ENCODE measurements around the gene PPARG. TPM values are rescaled to one million over a fixed set of nuclear protein-coding genes. Genes with fewer than 3 reads are reported as not detected.
"Not testable (repeated sequence)": the region's sequence is repeated elsewhere in the genome, so short reads cannot be mapped to it uniquely, and the experiment has no call there.

PPARG gene
- total RNA-seq, 2 donors from 2014 or later = 5.4 to 44.2 TPM

- DNase-seq = no peak
- TF ChIP-seq POLR2A (IDR thresholded peaks at IDR 0.05) (no peak), CTCF (IDR thresholded peaks at IDR 0.05) (no peak)
- ATAC-seq = no peak
- intact Hi-C loops (cut with DNase I) = no loop called here
- no peaks in the 10 kb centered on the region for H3K36me3 ChIP-seq (replicated peaks in 1 of 2; ENCODE audit: insufficient read depth in 1 of 2, low read depth in 2 of 2)
- H3K27ac ChIP-seq = no peak overlapping the region
- WGBS, 2 donors = 65 to 74% methylated on average over 3 of the region's 3 CpGs
- H3K4me1 ChIP-seq = no peaks in the 10 kb centered on the region
- no peak overlapping the region for H3K4me3 ChIP-seq
- H3K27me3 ChIP-seq = no peaks in the 10 kb centered on the region
- no peaks in the 10 kb centered on the region for H3K9me3 ChIP-seq
These were observed 91.6 kb downstream of the PPARG start for GRCh38 chr3:12380461-12380860.

GRCh38 chr3:12381199-12381598 lies 92.3 kb downstream of the PPARG start:
- DNase-seq (no peak), ATAC-seq (no peak)
- no peaks in the 10 kb centered on the region for H3K4me1 ChIP-seq
- no peak overlapping the region for H3K27ac ChIP-seq
- H3K27me3 ChIP-seq = no peaks in the 10 kb centered on the region
- no peaks in the 10 kb centered on the region for H3K9me3 ChIP-seq
- H3K4me3 ChIP-seq = no peak overlapping the region
- intact Hi-C loops (cut with DNase I) = no loop called here
- TF ChIP-seq CTCF (IDR thresholded peaks at IDR 0.05) (no peak), POLR2A (IDR thresholded peaks at IDR 0.05) (no peak)
- WGBS, 2 donors = 74 to 88% methylated on average over 1 of the region's 1 CpG
- H3K36me3 ChIP-seq (replicated peaks in 1 of 2; ENCODE audit: insufficient read depth in 1 of 2, low read depth in 2 of 2) = no peaks in the 10 kb centered on the region

- H3K27me3 ChIP-seq = no peaks in the 10 kb centered on the region
- H3K27ac ChIP-seq = no peak overlapping the region
- DNase-seq (no peak), ATAC-seq (no peak)
- intact Hi-C loops (cut with DNase I) = no loop called here
- H3K9me3 ChIP-seq = no peaks in the 10 kb centered on the region
- 80 to 81% methylated on average over 2 of the region's 2 CpGs for WGBS, 2 donors
- H3K36me3 ChIP-seq (replicated peaks in 1 of 2; ENCODE audit: insufficient read depth in 1 of 2, low read depth in 2 of 2) = no peaks in the 10 kb centered on the region
- TF ChIP-seq CTCF (IDR thresholded peaks at IDR 0.05) (no peak), POLR2A (IDR thresholded peaks at IDR 0.05) (no peak)
- H3K4me1 ChIP-seq = no peaks in the 10 kb centered on the region
- H3K4me3 ChIP-seq = no peak overlapping the region
These were observed 94.3 kb downstream of the PPARG start for GRCh38 chr3:12383218-12383617.

- no peaks in the 10 kb centered on the region for H3K36me3 ChIP-seq (replicated peaks in 1 of 2; ENCODE audit: insufficient read depth in 1 of 2, low read depth in 2 of 2)
- DNase-seq = no peak
- H3K9me3 ChIP-seq = no peaks in the 10 kb centered on the region
- intact Hi-C loops (cut with DNase I) = no loop called here
- H3K4me1 ChIP-seq = no peaks in the 10 kb centered on the region
- no peaks in the 10 kb centered on the region for H3K27me3 ChIP-seq
- TF ChIP-seq POLR2A (IDR thresholded peaks at IDR 0.05) = no peak
- no peak for TF ChIP-seq CTCF (IDR thresholded peaks at IDR 0.05)
- no peak overlapping the region for H3K4me3 ChIP-seq
- no peak for ATAC-seq
- 79 to 83% methylated on average over 1 of the region's 1 CpG for WGBS, 2 donors
- no peak overlapping the region for H3K27ac ChIP-seq
These were observed 95.8 kb downstream of the PPARG start for GRCh38 chr3:12384451-12385233.

- DNase-seq; H3K27me3 ChIP-seq; intact Hi-C loops (cut with DNase I); H3K4me1 ChIP-seq; H3K4me3 ChIP-seq; ATAC-seq; H3K36me3 ChIP-seq (replicated peaks in 1 of 2; ENCODE audit: insufficient read depth in 1 of 2, low read depth in 2 of 2); H3K27ac ChIP-seq; H3K9me3 ChIP-seq: not testable (repeated sequence)
- WGBS, 2 donors = 48 to 63% methylated on average over 4 of the region's 4 CpGs
These were observed 97.8 kb downstream of the PPARG start for GRCh38 chr3:12386514-12387291.

Measured in body of pancreas (tissue), 4 donors.